CD14-positive monocyte (primary cell): ENCODE measurements around the gene KISS1. TPM values are rescaled to one million over a fixed set of nuclear protein-coding genes. Genes with fewer than 3 reads are reported as not detected.

Experiments
- DNase-seq, 3 donors: peaks; one replicate each; pipeline ENCODE4 v3.0.0-alpha.2; 2011 to 2022
- H2AFZ ChIP-seq: 2 replicates; pipeline ENCODE4 v1.6.0; 2012; ENCODE audit warnings: mild to moderate bottlenecking, low read depth, low read length, inconsistent platforms; ENCODE audit not compliant: insufficient read depth, poor library complexity, severe bottlenecking
- H3K27ac ChIP-seq, 2 donors: 1 replicate in 1 of 2; 2 replicates in 1 of 2; pipeline ENCODE4 v1.5.1; 2012 to 2013; ENCODE audit warnings: low read length in 2 of 2, control low read depth in 1 of 2, inconsistent platforms in 1 of 2, low read depth in 1 of 2, mild to moderate bottlenecking in 1 of 2
- H3K27me3 ChIP-seq, 2 donors: one replicate each; pipeline versions ENCODE4 v1.6.0 to v1.6.1; 2011 to 2013; ENCODE audit warnings: low read length in 2 of 2; ENCODE audit not compliant: control insufficient read depth in 2 of 2, insufficient read depth in 2 of 2
- H3K36me3 ChIP-seq, 2 donors: replicated peaks in 1 of 2; 1 replicate in 1 of 2; 2 replicates in 1 of 2; pipeline versions ENCODE4 v1.5.1 to v1.6.1; 2012 to 2013; ENCODE audit warnings: low read length in 2 of 2, control low read depth in 1 of 2, inconsistent platforms in 1 of 2, mild to moderate bottlenecking in 1 of 2; ENCODE audit not compliant: insufficient read depth in 2 of 2, control insufficient read depth in 1 of 2
- H3K4me1 ChIP-seq, 2 donors: 1 replicate in 1 of 2; 2 replicates in 1 of 2; pipeline versions ENCODE4 v1.5.1 to v1.6.1; 2012 to 2013; ENCODE audit warnings: low read length in 2 of 2, control low read depth in 1 of 2, inconsistent platforms in 1 of 2, mild to moderate bottlenecking in 1 of 2, moderate library complexity in 1 of 2; ENCODE audit not compliant: insufficient read depth in 2 of 2, control insufficient read depth in 1 of 2
- H3K4me2 ChIP-seq: replicated peaks from 2 replicates; pipeline ENCODE3; 2012; ENCODE audit warnings: low read length, moderate library complexity, mild to moderate bottlenecking; ENCODE audit not compliant: poor library complexity, severe bottlenecking; ENCODE audit errors: extremely low read depth
- H3K4me3 ChIP-seq, 3 experiments: fragments of 200-600 bp in 1 of 3; sonication (generic) in 1 of 3; replicated peaks in 1 of 3; 1 replicate in 2 of 3; 2 replicates in 1 of 3; pipeline ENCODE4 v1.5.1; 2011 to 2013; ENCODE audit warnings: low read length in 3 of 3, mild to moderate bottlenecking in 3 of 3, control low read depth in 2 of 3, low read depth in 2 of 3, inconsistent platforms in 1 of 3, moderate library complexity in 1 of 3
- H3K79me2 ChIP-seq: 2 replicates; pipeline ENCODE4 v1.6.0; 2012; ENCODE audit warnings: mild to moderate bottlenecking, control low read depth, inconsistent platforms, low read length, moderate library complexity; ENCODE audit not compliant: insufficient read depth
- H3K9ac ChIP-seq: 2 replicates; pipeline ENCODE4 v1.6.0; 2017; ENCODE audit warnings: low read length, mild to moderate bottlenecking; ENCODE audit not compliant: insufficient read depth, poor library complexity, severe bottlenecking
- H3K9me3 ChIP-seq, 2 donors: replicated peaks in 1 of 2; 1 replicate in 1 of 2; 2 replicates in 1 of 2; pipeline versions ENCODE4 v1.5.1 to v1.6.1; 2012 to 2013; ENCODE audit warnings: low read length in 2 of 2, control low read depth in 1 of 2; ENCODE audit not compliant: control insufficient read depth in 1 of 2, insufficient read depth in 1 of 2
- H4K20me1 ChIP-seq: 2 replicates; pipeline ENCODE4 v1.6.0; 2012; ENCODE audit warnings: mild to moderate bottlenecking, low read length, control low read depth, moderate library complexity; ENCODE audit not compliant: insufficient read depth
- H3K27ac Mint-ChIP-seq, 7 donors: one replicate each; pipeline ENCODE4 v1.8.0; 2020; ENCODE audit warnings: mild to moderate bottlenecking in 7 of 7, mixed read lengths in 7 of 7, moderate library complexity in 6 of 7, inconsistent platforms in 2 of 7
- H3K27me3 Mint-ChIP-seq, 3 donors: one replicate each; pipeline ENCODE4 v1.8.0; 2021 to 2022; ENCODE audit warnings: low read depth in 3 of 3, mild to moderate bottlenecking in 3 of 3, mixed read lengths in 3 of 3, moderate library complexity in 3 of 3, inconsistent platforms in 1 of 3
- H3K36me3 Mint-ChIP-seq, 2 donors: one replicate each; pipeline ENCODE4 v1.8.0; 2020; ENCODE audit warnings: mixed read lengths in 2 of 2, inconsistent platforms in 1 of 2, mild to moderate bottlenecking in 1 of 2
- H3K4me1 Mint-ChIP-seq: one replicate; pipeline ENCODE4 v1.8.0; 2020; ENCODE audit warnings: mild to moderate bottlenecking, mixed read lengths
- H3K4me3 Mint-ChIP-seq, 2 donors: one replicate each; pipeline ENCODE4 v1.8.0; 2020; ENCODE audit warnings: mild to moderate bottlenecking in 2 of 2, mixed read lengths in 2 of 2, moderate library complexity in 1 of 2
- H3K9me3 Mint-ChIP-seq, 7 donors: one replicate each; pipeline ENCODE4 v1.8.0; 2020 to 2022; ENCODE audit warnings: mixed read lengths in 7 of 7, mild to moderate bottlenecking in 6 of 7, moderate library complexity in 6 of 7, inconsistent platforms in 2 of 7
- CTCF ChIP-seq: fragments of 200-600 bp; IDR thresholded peaks from one replicate; pipeline ENCODE4 v1.8.0; 2022; ENCODE audit warnings: antibody characterized with exemption, mild to moderate bottlenecking
- WGBS: methylation state at CpG from one replicate; pipeline ENCODE4 v1.1.5; 2013; ENCODE audit warnings: missing lambda C conversion rate; ENCODE audit not compliant: insufficient coverage; 5-methylcytosine and 5-hydroxymethylcytosine counted together
- intact Hi-C, 2 donors: fragments of 100-400 bp; cut with micrococcal nuclease; formaldehyde crosslinking; loops; one replicate each; pipeline versions ENCODE4 v1.15.0 to v1.15.1; 2023
- polyA plus RNA-seq, 3 donors: library from polyadenylated mRNA; depleted of rRNA in 1 of 3; unstranded in 2 of 3; stranded (reverse) in 1 of 3; fragments of 300-500 nt in 2 of 3; fragments of >200 nt in 1 of 3; fragmentation: Illumina TruSeq in 2 of 3; gene quantifications; 1 replicate in 2 of 3; 2 replicates in 1 of 3; pipeline ENCODE4 v1.2.3, GENCODE V29; 2012 to 2021

The KISS1 gene
- polyA plus RNA-seq, 3 donors, result not detected

- no peak overlapping the region for H3K9ac ChIP-seq
- H3K4me2 ChIP-seq, result no peak overlapping the region
- no peak overlapping the region for H3K27ac ChIP-seq
- DNase-seq, result no peak
- Mint-ChIP-seq H3K4me3 (no peak overlapping the region), H3K27me3 (peaks cover 33 to 37% (median 37%) of the 10 kb centered on the region in 3 donors), H3K27ac (peak overlapping the region in 1 of 7 donors; percentile 6), H3K9me3 (peaks cover 0 to 2% (median 0%) of the 10 kb centered on the region in 7 donors), H3K4me1 (peaks cover 15% of the 10 kb centered on the region), H3K36me3 (no peaks in the 10 kb centered on the region)
- peaks cover 12% of the 10 kb centered on the region in 2 donors for H3K4me1 ChIP-seq
- TF ChIP-seq CTCF, result no peak
- H2AFZ ChIP-seq, result no peak overlapping the region
- no peak overlapping the region for H3K4me3 ChIP-seq
- H4K20me1 ChIP-seq, result no peaks in the 10 kb centered on the region
- no peaks in the 10 kb centered on the region for H3K79me2 ChIP-seq
- H3K27me3 ChIP-seq, result peaks cover under 1 to 26% of the 10 kb centered on the region in 2 donors
- H3K36me3 ChIP-seq, result no peaks in the 10 kb centered on the region
- intact Hi-C loops, result no loop called here
- no peaks in the 10 kb centered on the region for H3K9me3 ChIP-seq
- 81% methylated on average over 2 of the region's 2 CpGs for WGBS
Measured at GRCh38 chr1:204194080-204194479, 2.2 kb downstream of the KISS1 start.

GRCh38 chr1:204192589-204193352 is 3.5 kb downstream of the KISS1 start:
- H2AFZ ChIP-seq, result no peak overlapping the region
- H3K4me2 ChIP-seq, result no peak overlapping the region
- peaks cover 12% of the 10 kb centered on the region in 2 donors for H3K4me1 ChIP-seq
- Mint-ChIP-seq H3K27ac (no peak overlapping the region), H3K27me3 (peaks cover 40 to 50% (median 41%) of the 10 kb centered on the region in 3 donors), H3K9me3 (peaks cover 0 to 2% (median 0%) of the 10 kb centered on the region in 7 donors), H3K36me3 (no peaks in the 10 kb centered on the region), H3K4me1 (peaks cover 15% of the 10 kb centered on the region), H3K4me3 (no peak overlapping the region)
- no peaks in the 10 kb centered on the region for H4K20me1 ChIP-seq
- 90% methylated on average over 2 of the region's 3 CpGs for WGBS
- no peaks in the 10 kb centered on the region for H3K9me3 ChIP-seq
- peaks cover 5 to 37% of the 10 kb centered on the region in 2 donors for H3K27me3 ChIP-seq
- DNase-seq, result no peak
- no peak overlapping the region for H3K4me3 ChIP-seq
- no peaks in the 10 kb centered on the region for H3K36me3 ChIP-seq
- TF ChIP-seq CTCF, result no peak
- no peak overlapping the region for H3K27ac ChIP-seq
- H3K9ac ChIP-seq, result no peak overlapping the region
- H3K79me2 ChIP-seq, result no peaks in the 10 kb centered on the region
- intact Hi-C loops, result no loop called here
